ENCODE measurements around the gene SKA1.
"Not testable (repeated sequence)": the region's sequence is repeated elsewhere in the genome, so short reads cannot be mapped to it uniquely, and the experiment has no call there.

Gene SKA1

GRCh38 chr18:50401295-50401694 lies 26.4 kb downstream of the SKA1 start:
- H3K18ac ChIP-seq (ENCODE audit: low read length), result no peak overlapping the region
- no peaks in the 10 kb centered on the region for H3K79me1 ChIP-seq (ENCODE audit: low read length)
- DNase-seq, result no peak

GRCh38 chr18:50401888-50402287 lies 27.0 kb downstream of the SKA1 start:
- no peak overlapping the region for H2AK5ac ChIP-seq (ENCODE audit: low read length)
- no peak overlapping the region for H3K14ac ChIP-seq (ENCODE audit: low read length)
- no peaks in the 10 kb centered on the region for H3K79me2 ChIP-seq (ENCODE audit: control insufficient read depth, insufficient read depth, low read length, poor library complexity)
- no peak overlapping the region for H3K4me3 ChIP-seq (ENCODE audit: low read depth, low read length)
- no peak overlapping the region for H3K4me2 ChIP-seq (ENCODE audit: low read length)
- no peak for DNase-seq
- H4K91ac ChIP-seq (ENCODE audit: low read depth, low read length), result no peak overlapping the region
- no peak overlapping the region for H3K4ac ChIP-seq (ENCODE audit: low read depth, low read length)
- H3K27me3 ChIP-seq (ENCODE audit: insufficient read depth, low read length), result no peaks in the 10 kb centered on the region
- H4K8ac ChIP-seq (ENCODE audit: low read depth, low read length), result no peak overlapping the region
- H2BK5ac ChIP-seq (ENCODE audit: low read depth, low read length, poor library complexity), result no peak overlapping the region
- no peak overlapping the region for H2BK12ac ChIP-seq (ENCODE audit: low read length)
- no peak overlapping the region for H3K9ac ChIP-seq (ENCODE audit: low read length)
- WGBS (ENCODE audit: extremely low coverage, insufficient coverage, insufficient read length), result no CpG with 5 or more reads among the region's 21 CpGs
- H3K4me1 ChIP-seq (ENCODE audit: control insufficient read depth in 1 of 2, insufficient read depth in 2 of 2, low read length in 2 of 2), result peaks cover 7 to 22% of the 10 kb centered on the region in 2 experiments
- H3K36me3 ChIP-seq (ENCODE audit: control insufficient read depth in 1 of 2, insufficient read depth in 2 of 2, low read length in 2 of 2), result no peaks in the 10 kb centered on the region
- no peak overlapping the region for H2AFZ ChIP-seq (ENCODE audit: insufficient read depth, low read length, poor library complexity)
- H2BK120ac ChIP-seq (ENCODE audit: insufficient read depth, low read length, poor library complexity), result no peak overlapping the region
- H3K9me3 ChIP-seq (ENCODE audit: insufficient read depth, low read depth, low read length), result peaks cover 2% of the 10 kb centered on the region
- no peak overlapping the region for H3K27ac ChIP-seq (ENCODE audit: low read depth, low read length)
- H3K23ac ChIP-seq (ENCODE audit: low read length), result no peak overlapping the region
- H4K12ac ChIP-seq (ENCODE audit: low read depth, low read length), result no peak overlapping the region
- H3K18ac ChIP-seq (ENCODE audit: low read length), result no peak overlapping the region
- H3K79me1 ChIP-seq (ENCODE audit: low read length), result no peaks in the 10 kb centered on the region

More at GRCh38 chr18:50401295-50401694, 26.4 kb downstream of the SKA1 start:
- Histone ChIP-seq H3K4me1 (ENCODE audit: control insufficient read depth in 1 of 2, insufficient read depth in 2 of 2, low read length in 2 of 2) (peaks cover 7 to 23% of the 10 kb centered on the region in 2 experiments), H4K12ac (ENCODE audit: low read depth, low read length) (no peak overlapping the region), H3K27me3 (ENCODE audit: insufficient read depth, low read length) (no peaks in the 10 kb centered on the region), H3K4me3 (ENCODE audit: low read depth, low read length) (no peak overlapping the region), H4K8ac (ENCODE audit: low read depth, low read length) (no peak overlapping the region), H2BK5ac (ENCODE audit: low read depth, low read length, poor library complexity) (no peak overlapping the region), H3K9ac (ENCODE audit: low read length) (no peak overlapping the region), H2AK5ac (ENCODE audit: low read length) (no peak overlapping the region), H3K79me2 (ENCODE audit: control insufficient read depth, insufficient read depth, low read length, poor library complexity) (no peaks in the 10 kb centered on the region), H3K4me2 (ENCODE audit: low read length) (no peak overlapping the region), H4K91ac (ENCODE audit: low read depth, low read length) (no peak overlapping the region), H3K9me3 (ENCODE audit: insufficient read depth, low read depth, low read length) (peaks cover 2% of the 10 kb centered on the region), H3K23ac (ENCODE audit: low read length) (no peak overlapping the region), H3K14ac (ENCODE audit: low read length) (no peak overlapping the region), H2BK12ac (ENCODE audit: low read length) (no peak overlapping the region), H2AFZ (ENCODE audit: insufficient read depth, low read length, poor library complexity) (no peak overlapping the region), H3K4ac (ENCODE audit: low read depth, low read length) (no peak overlapping the region), H2BK120ac (ENCODE audit: insufficient read depth, low read length, poor library complexity) (no peak overlapping the region), H3K27ac (ENCODE audit: low read depth, low read length) (no peak overlapping the region), H3K36me3 (ENCODE audit: control insufficient read depth in 1 of 2, insufficient read depth in 2 of 2, low read length in 2 of 2) (no peaks in the 10 kb centered on the region)
- no CpG with 5 or more reads among the region's 18 CpGs for WGBS (ENCODE audit: extremely low coverage, insufficient coverage, insufficient read length)

- H3K9ac ChIP-seq (ENCODE audit: low read length); H3K9me3 ChIP-seq (ENCODE audit: insufficient read depth, low read depth, low read length); H3K4me1 ChIP-seq (ENCODE audit: control insufficient read depth in 1 of 2, insufficient read depth in 2 of 2, low read length in 2 of 2): not testable (repeated sequence)
These were observed 30.1 kb downstream of the SKA1 start for GRCh38 chr18:50404752-50405581.

GRCh38 chr18:50405582-50406271 lies 30.9 kb downstream of the SKA1 start:
- no peak overlapping the region for H3K4me3 ChIP-seq (ENCODE audit: low read depth, low read length)
- H3K4me1 ChIP-seq (ENCODE audit: control insufficient read depth in 1 of 2, insufficient read depth in 2 of 2, low read length in 2 of 2), result peaks cover 0 to 9% of the 10 kb centered on the region in 2 experiments
- H3K27ac ChIP-seq (ENCODE audit: low read depth, low read length), result no peak overlapping the region
- H2BK12ac ChIP-seq (ENCODE audit: low read length), result no peak overlapping the region
- no peaks in the 10 kb centered on the region for H3K9me3 ChIP-seq (ENCODE audit: insufficient read depth, low read depth, low read length)
- no peaks in the 10 kb centered on the region for H3K79me1 ChIP-seq (ENCODE audit: low read length)
- no peak overlapping the region for H2BK5ac ChIP-seq (ENCODE audit: low read depth, low read length, poor library complexity)
- no peak overlapping the region for H3K9ac ChIP-seq (ENCODE audit: low read length)
- H2AK5ac ChIP-seq (ENCODE audit: low read length), result no peak overlapping the region
- DNase-seq, result no peak
- H3K79me2 ChIP-seq (ENCODE audit: control insufficient read depth, insufficient read depth, low read length, poor library complexity), result no peaks in the 10 kb centered on the region
- H2AFZ ChIP-seq (ENCODE audit: insufficient read depth, low read length, poor library complexity), result no peak overlapping the region
- no peak overlapping the region for H2BK120ac ChIP-seq (ENCODE audit: insufficient read depth, low read length, poor library complexity)
- no peaks in the 10 kb centered on the region for H3K36me3 ChIP-seq (ENCODE audit: control insufficient read depth in 1 of 2, insufficient read depth in 2 of 2, low read length in 2 of 2)
- no peak overlapping the region for H3K18ac ChIP-seq (ENCODE audit: low read length)
- H3K4ac ChIP-seq (ENCODE audit: low read depth, low read length), result no peak overlapping the region
- H3K14ac ChIP-seq (ENCODE audit: low read length), result no peak overlapping the region
- no peak overlapping the region for H4K91ac ChIP-seq (ENCODE audit: low read depth, low read length)
- H3K27me3 ChIP-seq (ENCODE audit: insufficient read depth, low read length), result no peaks in the 10 kb centered on the region
- H4K8ac ChIP-seq (ENCODE audit: low read depth, low read length), result no peak overlapping the region
- H3K23ac ChIP-seq (ENCODE audit: low read length), result no peak overlapping the region
- H3K4me2 ChIP-seq (ENCODE audit: low read length), result no peak overlapping the region
- WGBS (ENCODE audit: extremely low coverage, insufficient coverage, insufficient read length), result no CpG with 5 or more reads among the region's 17 CpGs
- H4K12ac ChIP-seq (ENCODE audit: low read depth, low read length), result no peak overlapping the region

More at GRCh38 chr18:50404752-50405581, 30.1 kb downstream of the SKA1 start:
- H2AFZ ChIP-seq (ENCODE audit: insufficient read depth, low read length, poor library complexity); H3K4me3 ChIP-seq (ENCODE audit: low read depth, low read length); DNase-seq; H4K91ac ChIP-seq (ENCODE audit: low read depth, low read length); H3K27me3 ChIP-seq (ENCODE audit: insufficient read depth, low read length); H3K79me2 ChIP-seq (ENCODE audit: control insufficient read depth, insufficient read depth, low read length, poor library complexity); H3K4me2 ChIP-seq (ENCODE audit: low read length); H2AK5ac ChIP-seq (ENCODE audit: low read length); H2BK120ac ChIP-seq (ENCODE audit: insufficient read depth, low read length, poor library complexity); H3K23ac ChIP-seq (ENCODE audit: low read length); H3K14ac ChIP-seq (ENCODE audit: low read length); H2BK5ac ChIP-seq (ENCODE audit: low read depth, low read length, poor library complexity); H3K18ac ChIP-seq (ENCODE audit: low read length); H3K36me3 ChIP-seq (ENCODE audit: control insufficient read depth in 1 of 2, insufficient read depth in 2 of 2, low read length in 2 of 2); H2BK12ac ChIP-seq (ENCODE audit: low read length); H3K4ac ChIP-seq (ENCODE audit: low read depth, low read length); H4K12ac ChIP-seq (ENCODE audit: low read depth, low read length); H4K8ac ChIP-seq (ENCODE audit: low read depth, low read length); H3K79me1 ChIP-seq (ENCODE audit: low read length); H3K27ac ChIP-seq (ENCODE audit: low read depth, low read length): not testable (repeated sequence)
- WGBS (ENCODE audit: extremely low coverage, insufficient coverage, insufficient read length), result no CpG with 5 or more reads among the region's 13 CpGs
